ENCODE measurements around the gene ALKBH1.

- TF ChIP-seq CTCF (IDR thresholded peaks at IDR 0.05) (no peak), POLR2A (IDR thresholded peaks at IDR 0.05) (no peak), EP300 (IDR thresholded peaks at IDR 0.05) (no peak), POLR2AphosphoS5 (IDR thresholded peaks at IDR 0.05) (no peak)
These were observed 14.5 kb upstream of the ALKBH1 start for GRCh38 chr14:77722301-77722700.
